Activated naive CD4-positive, alpha-beta T cell treated with anti-CD3 and anti-CD28 coated beads, Interleukin-2, amount 50 U/mL, for 16 hours (primary cell): ENCODE results near the gene CCDC24.
A peak's percentile ranks its signal among the peaks of the same experiment; 100 is the strongest.

ENCODE experiments used
- DNase-seq: peaks from one replicate; pipeline ENCODE4 v3.0.0-alpha.2; 2020

CCDC24 gene

GRCh38 chr1:43963890-43964289 is 27.5 kb upstream of the CCDC24 start:
- DNase-seq, result no peak

- DNase-seq, result no peak
These were observed 26.1 kb upstream of the CCDC24 start for GRCh38 chr1:43965316-43965715.

GRCh38 chr1:43968348-43968948 is 23.0 kb upstream of the CCDC24 start:
- DNase-seq, result no peak

GRCh38 chr1:43969416-43969745 is 22.0 kb upstream of the CCDC24 start:
- DNase-seq, result no peak

- peak; percentile 97 for DNase-seq
These were observed 21.5 kb upstream of the CCDC24 start, which contains the start of gene DPH2 for GRCh38 chr1:43969746-43970466. DPH2 (plus strand) TSS chr1:43970010; CDS start chr1:43970176, 166 bp downstream.

GRCh38 chr1:43970502-43970901 is 20.9 kb upstream of the CCDC24 start:
- DNase-seq, result no peak

GRCh38 chr1:43970911-43971310 is 20.5 kb upstream of the CCDC24 start:
- no peak for DNase-seq

- no peak for DNase-seq
These were observed 19.9 kb upstream of the CCDC24 start for GRCh38 chr1:43971336-43971980.

- no peak for DNase-seq
These were observed 17.4 kb upstream of the CCDC24 start for GRCh38 chr1:43973981-43974442.

- DNase-seq, result peak; percentile 96
These were observed 16.8 kb upstream of the CCDC24 start, which contains the start of gene ATP6V0B for GRCh38 chr1:43974443-43975248. ATP6V0B (plus strand) TSS chr1:43974960; CDS start chr1:43975041, 81 bp downstream.

GRCh38 chr1:43975249-43975961 is 16.0 kb upstream of the CCDC24 start:
- DNase-seq, result no peak

- no peak for DNase-seq
These were observed 15.4 kb upstream of the CCDC24 start for GRCh38 chr1:43976045-43976444.

GRCh38 chr1:43976890-43977289 is 14.5 kb upstream of the CCDC24 start:
- DNase-seq, result no peak

GRCh38 chr1:43977376-43978263 is 13.8 kb upstream of the CCDC24 start:
- DNase-seq, result no peak

- DNase-seq, result no peak
These were observed 13.2 kb upstream of the CCDC24 start for GRCh38 chr1:43978264-43978550.

- DNase-seq, result peak; percentile 48
These were observed 12.7 kb upstream of the CCDC24 start, which contains the start of gene B4GALT2 for GRCh38 chr1:43978551-43979260. B4GALT2 (plus strand) TSS chr1:43979210; CDS start chr1:43981161, 1,951 bp downstream.

- no peak for DNase-seq
These were observed 12.2 kb upstream of the CCDC24 start for GRCh38 chr1:43979261-43979527.

GRCh38 chr1:43979528-43980254 is 11.7 kb upstream of the CCDC24 start:
- no peak for DNase-seq

GRCh38 chr1:43980255-43981134 is 10.9 kb upstream of the CCDC24 start:
- no peak for DNase-seq
